ENCODE results near the gene ALDH1A1.

DNA sequence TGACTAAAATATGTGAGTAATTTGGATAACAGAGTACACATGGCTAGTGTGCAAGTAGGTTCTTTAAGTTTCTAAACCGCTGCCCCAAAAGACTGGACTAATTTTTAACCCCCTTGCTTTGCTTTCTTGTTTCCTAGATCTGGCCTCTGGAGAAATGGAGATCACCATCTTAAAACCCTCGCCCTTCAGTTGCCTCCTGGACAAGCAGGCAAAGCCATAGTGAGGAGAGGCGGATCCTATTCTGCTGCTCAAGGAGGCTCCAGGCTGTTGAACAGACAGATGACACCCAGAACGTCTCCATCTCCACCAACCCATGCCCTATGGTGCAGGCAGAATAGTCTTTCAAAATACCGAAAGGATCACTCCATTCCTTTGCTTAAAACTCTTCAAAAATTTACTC, 28.6 kb upstream of the ALDH1A1 start:
- TF ChIP-seq, protein P1, sequence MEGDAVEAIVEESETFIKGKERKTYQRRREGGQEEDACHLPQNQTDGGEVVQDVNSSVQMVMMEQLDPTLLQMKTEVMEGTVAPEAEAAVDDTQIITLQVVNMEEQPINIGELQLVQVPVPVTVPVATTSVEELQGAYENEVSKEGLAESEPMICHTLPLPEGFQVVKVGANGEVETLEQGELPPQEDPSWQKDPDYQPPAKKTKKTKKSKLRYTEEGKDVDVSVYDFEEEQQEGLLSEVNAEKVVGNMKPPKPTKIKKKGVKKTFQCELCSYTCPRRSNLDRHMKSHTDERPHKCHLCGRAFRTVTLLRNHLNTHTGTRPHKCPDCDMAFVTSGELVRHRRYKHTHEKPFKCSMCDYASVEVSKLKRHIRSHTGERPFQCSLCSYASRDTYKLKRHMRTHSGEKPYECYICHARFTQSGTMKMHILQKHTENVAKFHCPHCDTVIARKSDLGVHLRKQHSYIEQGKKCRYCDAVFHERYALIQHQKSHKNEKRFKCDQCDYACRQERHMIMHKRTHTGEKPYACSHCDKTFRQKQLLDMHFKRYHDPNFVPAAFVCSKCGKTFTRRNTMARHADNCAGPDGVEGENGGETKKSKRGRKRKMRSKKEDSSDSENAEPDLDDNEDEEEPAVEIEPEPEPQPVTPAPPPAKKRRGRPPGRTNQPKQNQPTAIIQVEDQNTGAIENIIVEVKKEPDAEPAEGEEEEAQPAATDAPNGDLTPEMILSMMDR (conservative IDR thresholded peaks at IDR 0.05; ENCODE audit: low read depth, low read length) = no peak
- TF ChIP-seq EZH2phosphoT487 (IDR thresholded peaks at IDR 0.05; ENCODE audit: borderline replicate concordance, low read length) = no peak

All from PC-3 (cell line).